Vagina (tissue), 2 donors: ENCODE results near the gene ELAVL3.

Experiments
- POLR2A ChIP-seq, 2 donors: fragments of 450-650 bp; IDR thresholded peaks; one replicate each; pipeline ENCODE4 v1.6.1; 2017; ENCODE audit warnings: antibody characterized with exemption in 2 of 2, mild to moderate bottlenecking in 2 of 2, moderate library complexity in 2 of 2
- TF ChIP-seq, protein P1 (sequence below), 3 experiments: fragments of 450-650 bp in 2 of 3; fragments of 200-600 bp in 1 of 3; sonication (generic) in 1 of 3; IDR thresholded peaks; one replicate each; pipeline ENCODE4 v1.5.1; 2017 to 2019; ENCODE audit warnings: antibody characterized with exemption in 3 of 3, mild to moderate bottlenecking in 2 of 3, moderate library complexity in 2 of 3

DNA sequence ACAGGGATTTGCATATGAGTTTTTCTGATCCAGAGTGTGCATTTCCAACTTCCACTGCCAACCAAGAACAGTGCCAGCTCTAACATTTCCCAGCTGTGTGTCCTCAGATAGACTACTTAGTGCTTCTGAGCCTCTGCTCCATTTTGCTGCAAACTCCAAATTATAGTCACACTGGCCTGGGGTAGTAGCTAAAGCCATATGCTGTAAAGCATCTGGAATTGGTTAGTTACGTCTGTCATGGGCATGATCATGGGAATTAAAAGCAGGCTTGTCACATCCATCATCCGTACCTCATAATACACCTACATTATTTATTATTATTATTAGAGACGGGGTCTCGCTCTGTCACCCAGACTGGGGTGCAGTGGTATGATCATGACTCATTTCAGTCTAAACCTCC lies 7.1 kb downstream of the ELAVL3 start:
- TF ChIP-seq POLR2A (IDR thresholded peaks at IDR 0.05): no peak
- TF ChIP-seq, protein P1, sequence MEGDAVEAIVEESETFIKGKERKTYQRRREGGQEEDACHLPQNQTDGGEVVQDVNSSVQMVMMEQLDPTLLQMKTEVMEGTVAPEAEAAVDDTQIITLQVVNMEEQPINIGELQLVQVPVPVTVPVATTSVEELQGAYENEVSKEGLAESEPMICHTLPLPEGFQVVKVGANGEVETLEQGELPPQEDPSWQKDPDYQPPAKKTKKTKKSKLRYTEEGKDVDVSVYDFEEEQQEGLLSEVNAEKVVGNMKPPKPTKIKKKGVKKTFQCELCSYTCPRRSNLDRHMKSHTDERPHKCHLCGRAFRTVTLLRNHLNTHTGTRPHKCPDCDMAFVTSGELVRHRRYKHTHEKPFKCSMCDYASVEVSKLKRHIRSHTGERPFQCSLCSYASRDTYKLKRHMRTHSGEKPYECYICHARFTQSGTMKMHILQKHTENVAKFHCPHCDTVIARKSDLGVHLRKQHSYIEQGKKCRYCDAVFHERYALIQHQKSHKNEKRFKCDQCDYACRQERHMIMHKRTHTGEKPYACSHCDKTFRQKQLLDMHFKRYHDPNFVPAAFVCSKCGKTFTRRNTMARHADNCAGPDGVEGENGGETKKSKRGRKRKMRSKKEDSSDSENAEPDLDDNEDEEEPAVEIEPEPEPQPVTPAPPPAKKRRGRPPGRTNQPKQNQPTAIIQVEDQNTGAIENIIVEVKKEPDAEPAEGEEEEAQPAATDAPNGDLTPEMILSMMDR (IDR thresholded peaks at IDR 0.05): no peak
